Endodermal cell (in vitro differentiated cells): ENCODE data around the gene DCAF4. TPM values are rescaled to one million over a fixed set of nuclear protein-coding genes. Genes with fewer than 3 reads are reported as not detected.
A peak's percentile ranks its signal among the peaks of the same experiment; 100 is the strongest.

Experiments used
- DNase-seq: peaks from one replicate; pipeline ENCODE4 v3.0.0-alpha.2; 2017
- H3K27ac ChIP-seq: 2 replicates; pipeline ENCODE4 v1.5.1; 2013; ENCODE audit warnings: mild to moderate bottlenecking, low read depth, low read length, moderate library complexity
- H3K27me3 ChIP-seq: 2 replicates; pipeline ENCODE4 v1.6.1; 2013; ENCODE audit warnings: mild to moderate bottlenecking, low read length, moderate library complexity; ENCODE audit not compliant: insufficient read depth, control insufficient read depth, poor library complexity, severe bottlenecking
- H3K36me3 ChIP-seq: 2 replicates; pipeline ENCODE4 v1.7.0; 2013; ENCODE audit warnings: mild to moderate bottlenecking, low read length, moderate library complexity; ENCODE audit not compliant: control insufficient read depth, insufficient read depth
- H3K4me1 ChIP-seq: one replicate; pipeline ENCODE4 v1.7.0; 2013; ENCODE audit warnings: low read length; ENCODE audit not compliant: control insufficient read depth, insufficient read depth
- H3K4me3 ChIP-seq: 2 replicates; pipeline ENCODE4 v1.5.1; 2013; ENCODE audit warnings: mild to moderate bottlenecking, low read length, moderate library complexity
- H3K9ac ChIP-seq: 2 replicates; pipeline ENCODE4 v1.6.1; 2013; ENCODE audit warnings: mild to moderate bottlenecking, low read length, moderate library complexity; ENCODE audit not compliant: poor library complexity, severe bottlenecking; ENCODE audit errors: extremely low read depth
- H3K9me3 ChIP-seq: 2 replicates; pipeline ENCODE4 v1.6.1; 2013; ENCODE audit warnings: mild to moderate bottlenecking, low read length, moderate library complexity; ENCODE audit not compliant: control insufficient read depth
- H3K27ac Mint-ChIP-seq: 2 replicates; pipeline ENCODE4 v1.8.0; 2020; ENCODE audit warnings: mixed read lengths
- H3K27me3 Mint-ChIP-seq: 2 replicates; pipeline ENCODE4 v1.8.0; 2021; ENCODE audit warnings: mild to moderate bottlenecking, mixed read lengths; ENCODE audit not compliant: insufficient read depth
- H3K36me3 Mint-ChIP-seq: 2 replicates; pipeline ENCODE4 v1.8.0; 2020; ENCODE audit warnings: low read depth, mixed read lengths
- H3K4me1 Mint-ChIP-seq: 2 replicates; pipeline ENCODE4 v1.8.0; 2020; ENCODE audit warnings: mixed read lengths
- H3K4me3 Mint-ChIP-seq: 2 replicates; pipeline ENCODE4 v1.8.0; 2020; ENCODE audit warnings: mild to moderate bottlenecking, moderate library complexity, mixed read lengths
- H3K9me3 Mint-ChIP-seq: 2 replicates; pipeline ENCODE4 v1.8.0; 2020; ENCODE audit warnings: mild to moderate bottlenecking, mixed read lengths
- WGBS, 2 experiments: methylation state at CpG; one replicate each; pipeline versions ENCODE4 v1.1.5 to v1.1.7; 2013; ENCODE audit warnings: missing lambda C conversion rate in 2 of 2, mixed read lengths in 1 of 2; ENCODE audit not compliant: insufficient coverage in 1 of 2, insufficient read length in 1 of 2; 5-methylcytosine and 5-hydroxymethylcytosine counted together
- total RNA-seq, 2 donors: library from RNA; stranded (reverse); fragmentation: NEBNext Ultra II Directional in 1 of 2; extraction: Animal tissue kit (Norgen Biotek cat#: 25700) in 1 of 2; gene quantifications; 2 replicates in 1 of 2; 3 replicates in 1 of 2; pipeline ENCODE4 v1.2.1, GENCODE V29; 2021
- TF ChIP-seq, protein P1 (sequence below): fragments of 200-600 bp; sonication (generic); conservative IDR thresholded peaks from 2 replicates; pipeline ENCODE4 v1.5.0; 2021; ENCODE audit warnings: antibody characterized with exemption, mild to moderate bottlenecking

Gene DCAF4
- total RNA-seq, 2 donors from 2014 or later, result 16.4 to 17.7 TPM

GRCh38 chr14:72907886-72908285 lies 18.4 kb upstream of the DCAF4 start:
- peaks cover 20% of the 10 kb centered on the region for H3K4me1 Mint-ChIP-seq
- no peak overlapping the region for H3K27ac Mint-ChIP-seq

DNA sequence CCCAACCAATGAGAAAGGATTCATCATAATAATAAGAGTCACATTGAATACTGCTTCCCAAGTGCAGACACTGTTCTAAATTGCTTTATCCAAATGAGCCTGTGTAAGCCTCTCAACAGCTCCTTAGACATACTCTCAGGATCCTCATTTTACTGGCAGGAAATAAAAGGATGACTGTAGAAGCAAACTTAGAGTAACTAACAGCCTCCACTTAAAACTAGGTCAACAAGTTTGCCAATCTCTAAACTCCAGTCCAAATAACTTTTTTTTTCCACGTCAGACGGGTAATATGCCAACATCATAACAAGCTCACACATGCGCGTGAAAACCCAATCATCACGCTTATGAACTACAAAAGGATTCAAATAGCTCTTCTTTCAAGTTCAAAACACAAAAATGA lies 17.1 kb upstream of the DCAF4 start:
- H3K9ac ChIP-seq, result no peak overlapping the region
- Mint-ChIP-seq H3K4me3 (no peak overlapping the region), H3K9me3 (no peaks in the 10 kb centered on the region), H3K36me3 (no peaks in the 10 kb centered on the region), H3K4me1 (peaks cover 20% of the 10 kb centered on the region), H3K27ac (no peak overlapping the region), H3K27me3 (peaks cover 2% of the 10 kb centered on the region)
- no peaks in the 10 kb centered on the region for H3K27me3 ChIP-seq
- H3K36me3 ChIP-seq, result no peaks in the 10 kb centered on the region
- TF ChIP-seq, protein P1, sequence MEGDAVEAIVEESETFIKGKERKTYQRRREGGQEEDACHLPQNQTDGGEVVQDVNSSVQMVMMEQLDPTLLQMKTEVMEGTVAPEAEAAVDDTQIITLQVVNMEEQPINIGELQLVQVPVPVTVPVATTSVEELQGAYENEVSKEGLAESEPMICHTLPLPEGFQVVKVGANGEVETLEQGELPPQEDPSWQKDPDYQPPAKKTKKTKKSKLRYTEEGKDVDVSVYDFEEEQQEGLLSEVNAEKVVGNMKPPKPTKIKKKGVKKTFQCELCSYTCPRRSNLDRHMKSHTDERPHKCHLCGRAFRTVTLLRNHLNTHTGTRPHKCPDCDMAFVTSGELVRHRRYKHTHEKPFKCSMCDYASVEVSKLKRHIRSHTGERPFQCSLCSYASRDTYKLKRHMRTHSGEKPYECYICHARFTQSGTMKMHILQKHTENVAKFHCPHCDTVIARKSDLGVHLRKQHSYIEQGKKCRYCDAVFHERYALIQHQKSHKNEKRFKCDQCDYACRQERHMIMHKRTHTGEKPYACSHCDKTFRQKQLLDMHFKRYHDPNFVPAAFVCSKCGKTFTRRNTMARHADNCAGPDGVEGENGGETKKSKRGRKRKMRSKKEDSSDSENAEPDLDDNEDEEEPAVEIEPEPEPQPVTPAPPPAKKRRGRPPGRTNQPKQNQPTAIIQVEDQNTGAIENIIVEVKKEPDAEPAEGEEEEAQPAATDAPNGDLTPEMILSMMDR, result no peak
- H3K27ac ChIP-seq, result no peak overlapping the region
- H3K4me1 ChIP-seq, result peaks cover 3% of the 10 kb centered on the region
- H3K9me3 ChIP-seq, result no peaks in the 10 kb centered on the region
- no peak for DNase-seq
- no peak overlapping the region for H3K4me3 ChIP-seq
- WGBS, 2 experiments, result 92 to 97% methylated on average over 5 of the region's 5 CpGs

More at GRCh38 chr14:72907886-72908285, 18.4 kb upstream of the DCAF4 start:
- WGBS, 2 experiments, result 18 to 44% methylated on average over 3 to 5 of the region's 5 CpGs
- H3K27ac ChIP-seq, result no peak overlapping the region
- DNase-seq, result peak; percentile 63
- no peaks in the 10 kb centered on the region for H3K9me3 ChIP-seq
- H3K4me3 ChIP-seq, result no peak overlapping the region
- H3K36me3 Mint-ChIP-seq, result no peaks in the 10 kb centered on the region
- H3K9ac ChIP-seq, result no peak overlapping the region
- TF ChIP-seq, protein P1, result no peak
- H3K4me3 Mint-ChIP-seq, result no peak overlapping the region
- H3K4me1 ChIP-seq, result peaks cover 3% of the 10 kb centered on the region
- no peaks in the 10 kb centered on the region for H3K9me3 Mint-ChIP-seq
- H3K36me3 ChIP-seq, result no peaks in the 10 kb centered on the region
- H3K27me3 ChIP-seq, result no peaks in the 10 kb centered on the region
- H3K27me3 Mint-ChIP-seq, result peaks cover 2% of the 10 kb centered on the region

DNA sequence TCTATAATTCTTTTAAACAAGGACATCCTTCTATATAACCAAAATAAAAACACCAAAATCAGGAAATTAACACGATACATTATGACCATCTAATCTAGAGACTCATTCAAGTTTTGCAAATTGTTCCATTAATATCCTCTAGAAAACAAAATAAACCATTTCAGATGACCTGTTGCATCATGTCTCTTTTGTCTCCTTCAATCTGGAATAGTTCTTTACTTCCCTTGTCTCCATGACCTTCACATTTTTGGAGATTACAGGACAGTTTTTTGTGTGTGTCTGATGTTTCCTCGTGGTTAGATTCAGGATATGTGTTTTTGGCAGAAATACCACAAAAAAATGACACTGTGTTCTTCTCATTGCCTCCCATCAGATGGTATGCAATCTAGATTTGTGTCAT lies 12.5 kb upstream of the DCAF4 start:
- Mint-ChIP-seq H3K4me1 (peaks cover 3% of the 10 kb centered on the region), H3K36me3 (no peaks in the 10 kb centered on the region), H3K27me3 (peaks cover 2% of the 10 kb centered on the region), H3K9me3 (no peaks in the 10 kb centered on the region), H3K27ac (no peak overlapping the region), H3K4me3 (no peak overlapping the region)
- Histone ChIP-seq H3K4me1 (no peaks in the 10 kb centered on the region), H3K9ac (no peak overlapping the region), H3K27ac (no peak overlapping the region), H3K27me3 (no peaks in the 10 kb centered on the region), H3K36me3 (no peaks in the 10 kb centered on the region), H3K4me3 (no peak overlapping the region), H3K9me3 (no peaks in the 10 kb centered on the region)
- 92 to 100% methylated on average over 1 to 2 of the region's 2 CpGs for WGBS, 2 experiments
- TF ChIP-seq, protein P1, result no peak
- DNase-seq, result no peak
